Mononuclear cell (primary cell): Measurements from ENCODE around the gene JADE2. TPM values are rescaled to one million over a fixed set of nuclear protein-coding genes. Genes with fewer than 3 reads are reported as not detected.
"Not testable (repeated sequence)": the region's sequence is repeated elsewhere in the genome, so short reads cannot be mapped to it uniquely, and the experiment has no call there.

Source experiments
- H3K27me3 ChIP-seq: 2 replicates; pipeline ENCODE4 v1.6.0; 2011; ENCODE audit warnings: low read length, control low read depth; ENCODE audit not compliant: insufficient read depth
- H3K4me1 ChIP-seq: 2 replicates; pipeline ENCODE4 v1.5.1; 2011; ENCODE audit warnings: mild to moderate bottlenecking, low read length, control low read depth; ENCODE audit not compliant: insufficient read depth
- H3K4me3 ChIP-seq: 2 replicates; pipeline ENCODE4 v1.5.1; 2011; ENCODE audit warnings: mild to moderate bottlenecking, low read length, moderate library complexity
- H3K9me3 ChIP-seq: 2 replicates; pipeline ENCODE4 v1.5.1; 2011; ENCODE audit warnings: low read depth, mild to moderate bottlenecking, control low read depth, low read length
- total RNA-seq: library from RNA; depleted of rRNA; stranded (reverse); fragments of >200 nt; gene quantifications from one replicate; pipeline ENCODE4 v1.2.3, GENCODE V29; 2012

Gene JADE2
- total RNA-seq, 1 donor = 51.3 TPM

- Histone ChIP-seq H3K4me3 (no peak overlapping the region), H3K27me3 (no peaks in the 10 kb centered on the region), H3K4me1 (peaks cover 40% of the 10 kb centered on the region), H3K9me3 (no peaks in the 10 kb centered on the region)
Observed at GRCh38 chr5:134550271-134551214, 25.1 kb downstream of the JADE2 start.

GRCh38 chr5:134551901-134552300 lies 26.4 kb downstream of the JADE2 start:
- H3K4me3 ChIP-seq = no peak overlapping the region
- H3K9me3 ChIP-seq = no peaks in the 10 kb centered on the region
- no peaks in the 10 kb centered on the region for H3K27me3 ChIP-seq
- H3K4me1 ChIP-seq = peaks cover 46% of the 10 kb centered on the region

GRCh38 chr5:134552301-134552700 lies 26.8 kb downstream of the JADE2 start:
- Histone ChIP-seq H3K4me3 (no peak overlapping the region), H3K4me1 (peaks cover 46% of the 10 kb centered on the region)

GRCh38 chr5:134552716-134553115 lies 27.2 kb downstream of the JADE2 start:
- peaks cover 46% of the 10 kb centered on the region for H3K4me1 ChIP-seq
- not testable (repeated sequence) for H3K4me3 ChIP-seq, H3K9me3 ChIP-seq, H3K27me3 ChIP-seq

More at GRCh38 chr5:134552301-134552700, 26.8 kb downstream of the JADE2 start:
- H3K27me3 ChIP-seq = no peaks in the 10 kb centered on the region
- no peaks in the 10 kb centered on the region for H3K9me3 ChIP-seq

- peaks cover 46% of the 10 kb centered on the region for H3K4me1 ChIP-seq
- no peaks in the 10 kb centered on the region for H3K27me3 ChIP-seq
Observed at GRCh38 chr5:134553821-134554267, 28.4 kb downstream of the JADE2 start.

GRCh38 chr5:134554319-134555222 lies 29.1 kb downstream of the JADE2 start:
- no peak overlapping the region for H3K4me3 ChIP-seq
- H3K4me1 ChIP-seq = peaks cover 44% of the 10 kb centered on the region
- no peaks in the 10 kb centered on the region for H3K9me3 ChIP-seq
- no peaks in the 10 kb centered on the region for H3K27me3 ChIP-seq

More at GRCh38 chr5:134553821-134554267, 28.4 kb downstream of the JADE2 start:
- Histone ChIP-seq H3K9me3 (no peaks in the 10 kb centered on the region), H3K4me3 (no peak overlapping the region)

GRCh38 chr5:134555223-134555889 lies 29.9 kb downstream of the JADE2 start:
- Histone ChIP-seq H3K4me1 (peaks cover 39% of the 10 kb centered on the region), H3K27me3 (no peaks in the 10 kb centered on the region), H3K9me3 (no peaks in the 10 kb centered on the region), H3K4me3 (no peak overlapping the region)

GRCh38 chr5:134555890-134556311 lies 30.4 kb downstream of the JADE2 start:
- no peak overlapping the region for H3K4me3 ChIP-seq
- no peaks in the 10 kb centered on the region for H3K9me3 ChIP-seq
- H3K27me3 ChIP-seq = no peaks in the 10 kb centered on the region
- peaks cover 35% of the 10 kb centered on the region for H3K4me1 ChIP-seq

- peaks cover 35% of the 10 kb centered on the region for H3K4me1 ChIP-seq
Observed at GRCh38 chr5:134556588-134556987, 31.1 kb downstream of the JADE2 start.

GRCh38 chr5:134556994-134557393 lies 31.5 kb downstream of the JADE2 start:
- Histone ChIP-seq H3K4me3 (no peak overlapping the region), H3K9me3 (no peaks in the 10 kb centered on the region), H3K4me1 (peaks cover 35% of the 10 kb centered on the region), H3K27me3 (no peaks in the 10 kb centered on the region)

More at GRCh38 chr5:134556588-134556987, 31.1 kb downstream of the JADE2 start:
- not testable (repeated sequence) for H3K9me3 ChIP-seq, H3K27me3 ChIP-seq, H3K4me3 ChIP-seq

GRCh38 chr5:134559672-134560071 lies 34.2 kb downstream of the JADE2 start:
- Histone ChIP-seq H3K27me3 (no peaks in the 10 kb centered on the region), H3K4me1 (peaks cover 22% of the 10 kb centered on the region), H3K9me3 (no peaks in the 10 kb centered on the region)

GRCh38 chr5:134560698-134561097 lies 35.2 kb downstream of the JADE2 start:
- H3K4me1 ChIP-seq = peaks cover 11% of the 10 kb centered on the region
- no peaks in the 10 kb centered on the region for H3K9me3 ChIP-seq
- H3K4me3 ChIP-seq = no peak overlapping the region
- H3K27me3 ChIP-seq = no peaks in the 10 kb centered on the region

More at GRCh38 chr5:134559672-134560071, 34.2 kb downstream of the JADE2 start:
- H3K4me3 ChIP-seq = no peak overlapping the region

- Histone ChIP-seq H3K4me3 (no peak overlapping the region), H3K9me3 (no peaks in the 10 kb centered on the region), H3K4me1 (no peaks in the 10 kb centered on the region), H3K27me3 (no peaks in the 10 kb centered on the region)
Observed at GRCh38 chr5:134561871-134562296, 36.4 kb downstream of the JADE2 start.

- no peak overlapping the region for H3K4me3 ChIP-seq
- peaks cover 12% of the 10 kb centered on the region for H3K4me1 ChIP-seq
- H3K27me3 ChIP-seq = no peaks in the 10 kb centered on the region
- H3K9me3 ChIP-seq = no peaks in the 10 kb centered on the region
Observed at GRCh38 chr5:134563221-134563620, 37.8 kb downstream of the JADE2 start.
